WTC11 (cell line): ENCODE measurements around the gene FGF21. TPM values are rescaled to one million over a fixed set of nuclear protein-coding genes. Genes with fewer than 3 reads are reported as not detected.
A peak's percentile ranks its signal among the peaks of the same experiment; 100 is the strongest.

Experiments
- ATAC-seq: fragments of 200-7000 bp; cut with Tn5 transposase; 2 replicates; pipeline ENCODE4 v1.10.0; 2021; ENCODE audit warnings: mild to moderate bottlenecking, moderate library complexity
- CTCF ChIA-PET: fragments of 300-600 bp; sonication (Branson Sonifier 250); formaldehyde crosslinking; loops from one replicate; lab custom pipeline; 2021; ENCODE audit warnings: antibody characterized with exemption; lab: Charles Lee
- POLR2A ChIA-PET: fragments of 350-600 bp; sonication (Branson Sonifier 250); formaldehyde crosslinking; loops from one replicate; lab custom pipeline; 2021; ENCODE audit warnings: antibody characterized with exemption; lab: Charles Lee
- DNase-seq: peaks from one replicate; pipeline ENCODE4 v3.0.0; 2021; ENCODE audit warnings: low spot score
- H3K27ac Mint-ChIP-seq: 2 replicates; pipeline ENCODE4 v1.8.0; 2021; ENCODE audit warnings: mixed read lengths
- H3K27me3 Mint-ChIP-seq: 2 replicates; pipeline ENCODE4 v1.8.0; 2021; ENCODE audit warnings: low read depth, mild to moderate bottlenecking, moderate library complexity, mixed read lengths
- H3K36me3 Mint-ChIP-seq: 2 replicates; pipeline ENCODE4 v1.8.0; 2021; ENCODE audit warnings: mixed read lengths
- H3K4me1 Mint-ChIP-seq: 2 replicates; pipeline ENCODE4 v1.8.0; 2022; ENCODE audit warnings: mixed read lengths
- H3K4me3 Mint-ChIP-seq: 2 replicates; pipeline ENCODE4 v1.8.0; 2021; ENCODE audit warnings: mild to moderate bottlenecking, moderate library complexity, mixed read lengths
- H3K9me3 Mint-ChIP-seq: 2 replicates; pipeline ENCODE4 v1.8.0; 2021; ENCODE audit warnings: mixed read lengths
- EMX1 ChIP-seq: fragments of 250-450 bp; sonication (Bioruptor Pico); IDR thresholded peaks from 2 replicates; pipeline ENCODE4 v1.8.0; 2021; ENCODE audit warnings: mild to moderate bottlenecking
- ETV6 ChIP-seq: sonication (generic); formaldehyde crosslinking; IDR thresholded peaks from 2 replicates; pipeline ENCODE4 v1.8.1; 2022; ENCODE audit warnings: mild to moderate bottlenecking, missing genetic modification reagents
- FOXK1 ChIP-seq: sonication (generic); formaldehyde crosslinking; IDR thresholded peaks from 2 replicates; pipeline ENCODE4 v1.8.0; 2022; ENCODE audit warnings: mild to moderate bottlenecking, moderate library complexity, missing genetic modification reagents
- RORB ChIP-seq: fragments of 250-450 bp; sonication (Bioruptor Pico); IDR thresholded peaks from 2 replicates; pipeline ENCODE4 v1.9.0; 2021; ENCODE audit warnings: mild to moderate bottlenecking
- STAT6 ChIP-seq: sonication (generic); formaldehyde crosslinking; conservative IDR thresholded peaks from 2 replicates; pipeline ENCODE4 v1.8.1; 2023; ENCODE audit warnings: mild to moderate bottlenecking, low read depth, missing genetic modification reagents, moderate library complexity
- ZNF317 ChIP-seq: sonication (generic); formaldehyde crosslinking; IDR thresholded peaks from 2 replicates; pipeline ENCODE4 v1.8.1; 2023; ENCODE audit warnings: low read depth, mild to moderate bottlenecking, moderate library complexity, missing genetic modification reagents, borderline replicate concordance
- total RNA-seq: library from RNA; stranded (reverse); gene quantifications from 3 replicates; pipeline ENCODE4 v1.2.3, GENCODE V29; 2021
- TF ChIP-seq, protein P1 (sequence below): sonication (generic); formaldehyde crosslinking; IDR thresholded peaks from 2 replicates; pipeline ENCODE4 v1.8.0; 2022; ENCODE audit warnings: missing genetic modification reagents
- TF ChIP-seq, protein P2 (sequence below): sonication (generic); formaldehyde crosslinking; IDR thresholded peaks from 2 replicates; pipeline ENCODE4 v1.8.1; 2023; ENCODE audit warnings: mild to moderate bottlenecking, missing genetic modification reagents
- TF ChIP-seq, protein P3 (sequence below): sonication (generic); formaldehyde crosslinking; IDR thresholded peaks from 2 replicates; pipeline ENCODE4 v1.8.1; 2023; ENCODE audit warnings: mild to moderate bottlenecking, missing genetic modification reagents
- TF ChIP-seq, protein P4 (sequence below): sonication (generic); formaldehyde crosslinking; IDR thresholded peaks from 2 replicates; pipeline ENCODE4 v1.8.0; 2022; ENCODE audit warnings: mild to moderate bottlenecking, missing genetic modification reagents

Gene FGF21
- total RNA-seq, 1 experiment from 2014 or later, result 0.26 TPM

DNA sequence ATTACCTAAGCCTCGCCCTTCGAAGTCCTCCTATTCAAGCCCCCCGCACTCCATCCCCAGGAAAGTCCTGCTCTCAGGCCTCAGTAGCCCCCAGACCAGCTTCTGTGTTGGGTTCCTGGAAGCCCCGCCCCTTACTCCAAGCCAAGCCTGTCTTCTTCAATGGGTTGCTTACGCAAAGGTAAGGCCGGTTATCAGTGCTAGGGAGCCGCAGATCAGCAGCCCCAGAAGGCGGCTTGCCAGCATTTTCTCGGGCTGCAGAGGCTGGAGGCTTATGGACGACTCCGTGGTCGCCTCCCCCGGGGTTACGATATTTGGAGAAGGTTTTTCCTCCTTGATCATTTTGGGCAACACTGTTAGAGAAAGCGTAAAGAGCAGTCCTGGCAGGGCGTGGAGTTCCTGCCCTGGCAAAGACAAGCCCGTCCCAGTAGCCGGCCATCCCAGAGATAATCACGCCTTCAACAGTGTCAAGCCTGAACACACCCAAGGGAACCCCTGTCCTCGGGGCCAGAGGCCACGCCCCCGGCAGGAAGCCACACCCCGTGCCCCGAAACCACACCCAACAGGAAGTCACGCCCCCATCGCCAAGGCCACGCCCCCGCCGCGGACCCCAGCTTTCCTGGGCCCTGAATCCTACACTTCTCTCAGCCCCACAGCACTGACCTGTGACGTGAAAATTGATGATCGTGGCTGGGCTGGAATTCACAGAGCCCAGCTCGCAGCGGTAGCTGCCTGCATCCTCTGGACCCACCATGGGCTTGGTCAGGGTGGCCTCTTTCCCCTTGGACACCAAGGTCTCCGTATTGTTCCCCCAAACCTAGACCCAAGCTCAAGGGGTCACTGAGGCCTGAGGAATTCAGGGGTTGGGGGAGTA, 14.0 kb upstream of the FGF21 start (continued):
- TF ChIP-seq, protein P1, sequence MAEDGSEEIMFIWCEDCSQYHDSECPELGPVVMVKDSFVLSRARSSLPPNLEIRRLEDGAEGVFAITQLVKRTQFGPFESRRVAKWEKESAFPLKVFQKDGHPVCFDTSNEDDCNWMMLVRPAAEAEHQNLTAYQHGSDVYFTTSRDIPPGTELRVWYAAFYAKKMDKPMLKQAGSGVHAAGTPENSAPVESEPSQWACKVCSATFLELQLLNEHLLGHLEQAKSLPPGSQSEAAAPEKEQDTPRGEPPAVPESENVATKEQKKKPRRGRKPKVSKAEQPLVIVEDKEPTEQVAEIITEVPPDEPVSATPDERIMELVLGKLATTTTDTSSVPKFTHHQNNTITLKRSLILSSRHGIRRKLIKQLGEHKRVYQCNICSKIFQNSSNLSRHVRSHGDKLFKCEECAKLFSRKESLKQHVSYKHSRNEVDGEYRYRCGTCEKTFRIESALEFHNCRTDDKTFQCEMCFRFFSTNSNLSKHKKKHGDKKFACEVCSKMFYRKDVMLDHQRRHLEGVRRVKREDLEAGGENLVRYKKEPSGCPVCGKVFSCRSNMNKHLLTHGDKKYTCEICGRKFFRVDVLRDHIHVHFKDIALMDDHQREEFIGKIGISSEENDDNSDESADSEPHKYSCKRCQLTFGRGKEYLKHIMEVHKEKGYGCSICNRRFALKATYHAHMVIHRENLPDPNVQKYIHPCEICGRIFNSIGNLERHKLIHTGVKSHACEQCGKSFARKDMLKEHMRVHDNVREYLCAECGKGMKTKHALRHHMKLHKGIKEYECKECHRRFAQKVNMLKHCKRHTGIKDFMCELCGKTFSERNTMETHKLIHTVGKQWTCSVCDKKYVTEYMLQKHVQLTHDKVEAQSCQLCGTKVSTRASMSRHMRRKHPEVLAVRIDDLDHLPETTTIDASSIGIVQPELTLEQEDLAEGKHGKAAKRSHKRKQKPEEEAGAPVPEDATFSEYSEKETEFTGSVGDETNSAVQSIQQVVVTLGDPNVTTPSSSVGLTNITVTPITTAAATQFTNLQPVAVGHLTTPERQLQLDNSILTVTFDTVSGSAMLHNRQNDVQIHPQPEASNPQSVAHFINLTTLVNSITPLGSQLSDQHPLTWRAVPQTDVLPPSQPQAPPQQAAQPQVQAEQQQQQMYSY (CRISPR knock-in tag), result no peak
- TF ChIP-seq, protein P2, sequence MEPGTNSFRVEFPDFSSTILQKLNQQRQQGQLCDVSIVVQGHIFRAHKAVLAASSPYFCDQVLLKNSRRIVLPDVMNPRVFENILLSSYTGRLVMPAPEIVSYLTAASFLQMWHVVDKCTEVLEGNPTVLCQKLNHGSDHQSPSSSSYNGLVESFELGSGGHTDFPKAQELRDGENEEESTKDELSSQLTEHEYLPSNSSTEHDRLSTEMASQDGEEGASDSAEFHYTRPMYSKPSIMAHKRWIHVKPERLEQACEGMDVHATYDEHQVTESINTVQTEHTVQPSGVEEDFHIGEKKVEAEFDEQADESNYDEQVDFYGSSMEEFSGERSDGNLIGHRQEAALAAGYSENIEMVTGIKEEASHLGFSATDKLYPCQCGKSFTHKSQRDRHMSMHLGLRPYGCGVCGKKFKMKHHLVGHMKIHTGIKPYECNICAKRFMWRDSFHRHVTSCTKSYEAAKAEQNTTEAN, result no peak
- TF ChIP-seq ETV6 (CRISPR knock-in tag), result no peak
- TF ChIP-seq FOXK1, result no peak

DNA sequence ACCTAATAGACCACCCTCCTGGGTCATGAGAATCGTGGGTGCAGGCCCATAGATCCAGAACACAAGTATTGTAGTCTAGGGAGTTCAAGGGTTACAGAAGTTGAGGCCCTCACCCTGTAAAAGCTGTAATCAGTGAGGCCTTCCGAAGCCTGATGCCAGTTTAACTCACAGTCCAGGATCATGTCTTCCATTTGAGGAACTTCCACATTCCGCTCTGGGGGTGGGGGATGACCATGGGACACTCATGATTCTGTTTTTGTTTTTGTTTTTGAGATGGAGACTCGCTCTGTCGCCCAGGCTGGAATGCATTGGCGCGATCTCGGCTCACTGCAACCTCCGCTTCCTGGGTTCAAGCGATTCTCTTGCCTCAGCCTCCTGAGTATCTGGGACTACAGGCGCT, 13.2 kb upstream of the FGF21 start:
- TF ChIP-seq EMX1 (CRISPR knock-in tag) (no peak), ZNF317 (CRISPR knock-in tag) (no peak), RORB (CRISPR knock-in tag) (no peak), STAT6 (CRISPR knock-in tag) (no peak)
- TF ChIP-seq, protein P3, sequence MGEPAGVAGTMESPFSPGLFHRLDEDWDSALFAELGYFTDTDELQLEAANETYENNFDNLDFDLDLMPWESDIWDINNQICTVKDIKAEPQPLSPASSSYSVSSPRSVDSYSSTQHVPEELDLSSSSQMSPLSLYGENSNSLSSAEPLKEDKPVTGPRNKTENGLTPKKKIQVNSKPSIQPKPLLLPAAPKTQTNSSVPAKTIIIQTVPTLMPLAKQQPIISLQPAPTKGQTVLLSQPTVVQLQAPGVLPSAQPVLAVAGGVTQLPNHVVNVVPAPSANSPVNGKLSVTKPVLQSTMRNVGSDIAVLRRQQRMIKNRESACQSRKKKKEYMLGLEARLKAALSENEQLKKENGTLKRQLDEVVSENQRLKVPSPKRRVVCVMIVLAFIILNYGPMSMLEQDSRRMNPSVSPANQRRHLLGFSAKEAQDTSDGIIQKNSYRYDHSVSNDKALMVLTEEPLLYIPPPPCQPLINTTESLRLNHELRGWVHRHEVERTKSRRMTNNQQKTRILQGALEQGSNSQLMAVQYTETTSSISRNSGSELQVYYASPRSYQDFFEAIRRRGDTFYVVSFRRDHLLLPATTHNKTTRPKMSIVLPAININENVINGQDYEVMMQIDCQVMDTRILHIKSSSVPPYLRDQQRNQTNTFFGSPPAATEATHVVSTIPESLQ (CRISPR knock-in tag), result no peak
- TF ChIP-seq, protein P4, sequence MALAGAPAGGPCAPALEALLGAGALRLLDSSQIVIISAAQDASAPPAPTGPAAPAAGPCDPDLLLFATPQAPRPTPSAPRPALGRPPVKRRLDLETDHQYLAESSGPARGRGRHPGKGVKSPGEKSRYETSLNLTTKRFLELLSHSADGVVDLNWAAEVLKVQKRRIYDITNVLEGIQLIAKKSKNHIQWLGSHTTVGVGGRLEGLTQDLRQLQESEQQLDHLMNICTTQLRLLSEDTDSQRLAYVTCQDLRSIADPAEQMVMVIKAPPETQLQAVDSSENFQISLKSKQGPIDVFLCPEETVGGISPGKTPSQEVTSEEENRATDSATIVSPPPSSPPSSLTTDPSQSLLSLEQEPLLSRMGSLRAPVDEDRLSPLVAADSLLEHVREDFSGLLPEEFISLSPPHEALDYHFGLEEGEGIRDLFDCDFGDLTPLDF (CRISPR knock-in tag), result no peak
- TF ChIP-seq, all 79 proteins: peak for 0
- ATAC-seq, result no peak
- Mint-ChIP-seq H3K27ac (0 out of 2 replicates have a peak overlapping the region, but pooled peaks have one; percentile 53), H3K9me3 (no peaks in the 10 kb centered on the region), H3K27me3 (peaks cover 43% of the 10 kb centered on the region), H3K4me1 (peaks cover 46% of the 10 kb centered on the region), H3K36me3 (no peaks in the 10 kb centered on the region), H3K4me3 (peak overlapping the region; percentile 54; the same call in 1 of the 2 replicates)
- ChIA-PET CTCF (interaction anchor here (0.6 to 5.7 kb wide), 4 partner anchors 28 to 486 kb away, joined by 3 to 49 read pairs (median 4); partner anchors contain the start of gene CA11), POLR2A (no interaction called here)
- no peak for DNase-seq
